KOPT-K1 (cell line): ENCODE data around the gene DSPP.
"Not testable (repeated sequence)": the region's sequence is repeated elsewhere in the genome, so short reads cannot be mapped to it uniquely, and the experiment has no call there.

Source experiments
- H3K27ac ChIP-seq: fragments of 200-600 bp; sonication (generic); 2 replicates; pipeline ENCODE4 v1.5.1; 2016; ENCODE audit warnings: antibody characterized with exemption, mild to moderate bottlenecking, low read depth, low read length; ENCODE audit not compliant: poor library complexity, severe bottlenecking
- H3K36me3 ChIP-seq: fragments of 200-600 bp; sonication (generic); 2 replicates; pipeline ENCODE4 v1.5.1; 2017; ENCODE audit warnings: antibody characterized with exemption, mild to moderate bottlenecking, low read length, moderate library complexity; ENCODE audit not compliant: insufficient read depth
- H3K9me3 ChIP-seq: fragments of 200-600 bp; sonication (generic); 2 replicates; pipeline ENCODE4 v1.5.1; 2017; ENCODE audit warnings: antibody characterized with exemption, low read length, mild to moderate bottlenecking; ENCODE audit not compliant: insufficient read depth, poor library complexity, severe bottlenecking

Gene DSPP

DNA sequence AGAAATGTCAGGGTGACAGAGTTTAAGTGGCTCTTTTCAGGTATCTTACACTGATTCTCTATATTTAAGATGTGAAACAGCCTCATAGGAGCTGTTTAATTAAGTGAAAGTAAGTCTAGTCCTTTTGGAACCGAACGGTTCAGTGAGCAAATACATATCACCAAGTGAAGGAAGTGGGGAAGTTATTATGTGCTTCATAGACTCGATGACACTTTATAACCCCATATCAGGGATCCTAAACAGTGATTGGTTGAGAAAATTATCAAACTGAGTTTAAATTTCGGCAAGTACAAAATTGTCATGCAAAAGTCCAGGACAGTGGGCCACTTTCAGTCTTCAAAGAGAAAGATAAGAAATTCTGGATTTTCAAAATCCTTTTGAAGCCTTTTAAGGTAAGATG lies at the start of gene DSPP:
Gene DSPP, plus strand, starts transcription at position 301 of the 400 bp plus-strand sequence. CDS start 2,380 bp downstream, outside the sequence.
- Histone ChIP-seq H3K36me3 (no peaks in the 10 kb centered on the region), H3K27ac (no peak within 1 kb of the TSS), H3K9me3 (no peaks in the 10 kb centered on the region)

DNA sequence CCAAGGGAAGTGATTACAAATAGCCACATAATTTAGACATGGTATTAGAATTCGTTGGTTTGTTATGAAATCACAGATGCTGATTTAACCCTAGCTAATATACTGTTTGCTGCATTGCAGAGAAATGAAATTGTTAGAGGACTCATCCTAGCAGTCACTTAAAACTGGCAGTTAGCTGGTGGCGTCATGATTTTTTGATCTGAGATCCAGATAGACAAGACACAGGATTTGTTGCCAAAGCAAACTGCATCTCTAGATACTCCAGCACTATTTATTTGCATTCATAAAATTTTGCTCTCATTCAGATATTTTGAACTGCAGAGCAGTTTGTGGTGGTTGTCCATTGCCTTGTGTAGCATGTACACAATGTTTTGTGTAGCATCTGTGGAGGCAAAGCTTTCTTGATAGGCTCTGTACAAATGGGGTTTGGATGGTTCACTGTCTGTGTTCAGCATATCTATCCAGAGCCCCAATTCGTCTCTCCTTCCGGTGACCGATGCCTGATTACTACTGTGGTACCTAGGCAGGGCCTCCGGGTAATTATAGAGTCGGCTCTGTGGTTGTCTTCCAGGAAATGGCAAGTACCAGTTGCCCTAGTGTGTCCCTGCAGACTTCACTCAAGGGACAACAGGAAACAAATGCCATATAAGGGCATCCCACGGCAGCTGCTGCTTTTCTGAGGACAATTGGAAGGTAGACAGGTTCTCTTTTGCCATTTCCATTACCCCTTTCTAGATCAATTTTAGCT lies 49.1 kb upstream of the DSPP start:
- Histone ChIP-seq H3K36me3 (no peaks in the 10 kb centered on the region), H3K9me3 (no peaks in the 10 kb centered on the region), H3K27ac (peak overlapping the region; percentile 49)

DNA sequence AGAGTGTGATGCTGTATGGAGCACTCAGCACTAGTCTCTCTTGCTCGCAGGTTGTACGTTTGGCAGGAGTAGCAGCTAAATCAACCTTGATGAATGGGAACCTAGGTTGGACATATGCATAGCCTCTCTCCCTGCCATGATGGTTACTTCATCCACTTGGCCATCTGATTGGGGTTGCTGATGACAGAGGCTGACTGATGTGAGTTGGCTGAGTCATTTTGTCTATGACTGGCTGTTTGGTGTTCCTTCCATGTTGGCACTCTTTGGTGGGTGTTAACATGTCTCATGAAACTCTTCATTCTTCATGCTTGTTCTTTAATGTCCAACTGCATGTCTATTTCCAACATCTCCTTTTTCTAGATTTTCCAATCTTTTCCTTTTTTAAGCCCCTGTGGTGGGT lies 47.5 kb upstream of the DSPP start:
- Histone ChIP-seq H3K36me3 (no peaks in the 10 kb centered on the region), H3K9me3 (no peaks in the 10 kb centered on the region), H3K27ac (no peak overlapping the region)

DNA sequence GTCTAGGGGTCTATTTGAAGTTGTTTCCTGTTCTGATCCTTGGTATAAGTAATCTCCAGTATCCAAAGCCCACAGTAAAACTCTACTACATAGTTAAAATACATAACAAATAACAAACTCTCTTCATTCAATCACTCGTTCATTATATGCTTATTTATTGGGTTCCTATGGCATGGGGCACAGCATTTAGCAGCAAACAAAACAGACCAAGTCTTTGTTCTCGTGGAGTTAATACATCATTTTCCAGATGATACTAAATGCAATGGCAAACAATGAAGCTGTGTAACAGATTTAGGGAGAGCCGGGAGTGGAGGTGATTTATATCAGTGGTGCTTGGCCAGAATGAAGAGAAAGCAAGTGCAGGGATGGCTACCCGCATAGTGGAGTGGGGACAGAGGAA lies 42.6 kb upstream of the DSPP start:
- H3K9me3 ChIP-seq: no peaks in the 10 kb centered on the region
- no peak overlapping the region for H3K27ac ChIP-seq
- H3K36me3 ChIP-seq: no peaks in the 10 kb centered on the region

DNA sequence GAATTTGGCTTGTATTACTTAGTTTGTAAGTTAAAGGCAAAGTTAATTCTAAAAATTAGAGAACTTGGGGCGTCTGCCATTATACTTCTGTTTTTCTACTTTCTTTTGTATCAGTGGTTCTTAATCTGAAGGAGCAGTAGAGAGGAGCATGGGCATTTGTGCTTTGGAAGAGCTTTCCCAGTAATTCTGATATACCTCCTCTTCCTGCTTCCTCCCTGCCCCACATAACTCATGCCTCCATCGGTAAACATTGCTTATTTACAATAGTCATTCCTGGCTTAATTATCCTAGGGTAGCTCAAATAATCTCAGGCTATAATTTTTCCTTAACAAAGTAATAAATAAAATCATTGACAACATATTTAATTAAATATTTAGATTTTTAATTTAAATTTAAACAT lies 42.1 kb upstream of the DSPP start:
- no peak overlapping the region for H3K27ac ChIP-seq
- H3K9me3 ChIP-seq: no peaks in the 10 kb centered on the region
- no peaks in the 10 kb centered on the region for H3K36me3 ChIP-seq

DNA sequence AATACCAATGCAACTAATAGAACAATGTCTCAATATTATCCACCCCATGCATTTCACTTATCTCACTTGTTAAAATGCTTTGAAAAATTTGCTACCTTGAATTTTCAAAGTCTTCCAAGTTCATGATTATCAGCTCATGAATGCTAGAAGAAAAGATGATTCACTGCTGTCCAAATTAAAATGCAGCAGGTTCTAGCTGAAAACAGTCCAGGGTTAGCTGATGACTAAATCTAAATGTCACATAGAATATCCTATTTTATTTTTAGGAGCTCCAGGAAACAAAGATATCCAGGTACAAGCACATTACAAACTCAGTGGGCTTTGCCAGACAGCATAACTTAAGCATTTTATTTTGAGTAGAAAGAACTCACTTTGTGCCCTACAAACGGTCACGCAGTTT lies 41.1 kb upstream of the DSPP start:
- H3K27ac ChIP-seq: no peak overlapping the region
- no peaks in the 10 kb centered on the region for H3K36me3 ChIP-seq
- no peaks in the 10 kb centered on the region for H3K9me3 ChIP-seq

DNA sequence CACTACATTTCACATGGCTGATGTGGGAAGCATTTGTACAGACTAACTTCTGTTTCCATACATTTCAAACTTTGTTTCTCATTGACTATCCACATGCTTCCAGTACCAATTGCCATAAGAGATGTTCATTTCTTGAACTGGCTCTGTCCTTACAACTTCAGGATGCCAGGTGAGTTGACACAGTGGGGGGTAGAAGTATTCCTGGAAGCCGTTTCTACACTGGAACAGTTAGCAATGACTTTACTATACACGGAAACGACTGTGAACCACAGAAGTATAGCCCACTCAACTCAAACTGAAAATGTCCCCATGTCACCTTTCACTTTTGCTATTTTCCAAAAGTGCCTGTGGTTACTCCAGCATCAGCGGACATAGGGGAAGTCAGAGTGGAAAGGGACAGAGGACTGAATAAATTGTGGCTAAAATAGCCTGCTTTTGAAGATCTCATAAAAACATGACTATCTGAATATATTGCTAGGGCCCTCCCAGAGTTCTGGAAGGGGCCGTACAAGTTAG lies 38.0 kb upstream of the DSPP start:
- no peaks in the 10 kb centered on the region for H3K9me3 ChIP-seq
- H3K36me3 ChIP-seq: no peaks in the 10 kb centered on the region
- no peak overlapping the region for H3K27ac ChIP-seq

DNA sequence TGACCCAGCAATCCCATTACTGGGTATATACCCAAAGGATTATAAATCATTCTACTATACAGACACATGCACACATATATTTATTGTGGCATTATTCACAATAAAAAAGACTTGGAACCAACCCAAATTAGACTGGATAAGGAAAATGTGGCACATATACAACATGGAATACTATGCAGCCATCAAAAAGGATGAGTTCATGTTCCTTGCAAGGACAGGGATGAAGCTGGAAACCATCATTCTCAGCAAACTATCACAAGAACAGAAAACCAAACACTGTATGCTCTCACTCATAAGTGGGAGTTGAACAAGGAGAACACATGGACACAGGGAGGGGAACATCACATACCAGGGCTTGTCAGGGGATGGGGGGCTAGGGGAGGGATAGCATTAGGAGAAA lies 34.0 kb upstream of the DSPP start:
- not testable (repeated sequence) for H3K36me3 ChIP-seq, H3K9me3 ChIP-seq, H3K27ac ChIP-seq

DNA sequence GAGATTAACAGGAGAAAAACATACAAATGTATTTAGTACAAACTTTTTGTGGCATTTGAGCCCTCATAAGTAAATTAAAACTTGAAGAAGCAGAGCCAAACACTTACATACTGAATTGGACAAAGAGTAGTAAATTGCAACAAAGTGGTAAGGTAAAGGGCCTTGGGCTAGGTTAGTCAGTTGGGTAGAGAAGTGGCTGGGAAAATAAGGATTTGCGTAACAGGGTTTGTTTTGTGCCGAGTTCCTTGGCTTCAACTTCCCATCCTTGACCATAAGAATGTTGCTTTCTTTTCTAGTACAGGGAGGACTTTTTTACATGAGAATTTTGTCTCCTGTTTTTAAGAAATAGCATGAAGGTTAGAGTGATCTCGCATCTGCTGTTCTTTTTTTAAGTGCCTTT lies 33.3 kb upstream of the DSPP start:
- H3K36me3 ChIP-seq: no peaks in the 10 kb centered on the region
- H3K27ac ChIP-seq: no peak overlapping the region
- no peaks in the 10 kb centered on the region for H3K9me3 ChIP-seq

DNA sequence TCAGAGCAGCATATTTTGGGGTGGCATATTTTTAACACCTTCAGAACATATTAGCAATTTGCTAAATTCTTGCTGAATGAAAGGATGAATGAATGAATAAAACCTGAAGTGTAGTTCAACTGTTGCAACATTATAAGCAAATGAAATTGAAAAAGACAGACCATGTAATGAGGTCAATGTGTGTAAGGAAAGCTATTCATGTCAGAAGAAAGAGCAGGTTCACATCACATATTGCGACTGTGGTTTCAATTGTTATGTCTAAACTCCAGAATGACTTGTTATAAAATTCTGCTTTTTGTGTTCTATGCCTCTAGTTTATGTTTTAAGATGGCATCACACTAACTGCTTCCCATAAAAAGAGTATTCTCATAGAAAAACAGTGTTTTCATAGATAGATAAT lies 32.9 kb upstream of the DSPP start:
- Histone ChIP-seq H3K27ac (no peak overlapping the region), H3K36me3 (no peaks in the 10 kb centered on the region), H3K9me3 (no peaks in the 10 kb centered on the region)

DNA sequence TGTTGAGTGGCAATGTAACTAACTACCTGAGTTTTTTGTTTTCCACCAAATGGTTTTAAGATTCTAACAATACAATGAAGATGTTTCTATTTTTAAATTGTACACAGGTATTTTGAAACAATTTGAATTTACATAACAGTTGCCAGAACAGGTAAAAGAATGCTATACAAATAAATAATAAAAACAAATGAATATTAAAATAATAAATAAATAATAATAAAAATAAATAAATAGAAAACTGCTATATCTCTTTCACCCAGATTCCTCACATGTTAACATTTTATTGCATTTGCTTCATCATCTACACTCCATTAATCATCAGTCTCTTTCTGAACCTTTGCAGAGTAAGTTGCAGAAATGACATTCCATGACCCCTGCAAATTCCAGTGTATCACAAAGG lies 32.3 kb upstream of the DSPP start:
- Histone ChIP-seq H3K27ac (no peak overlapping the region), H3K9me3 (no peaks in the 10 kb centered on the region), H3K36me3 (no peaks in the 10 kb centered on the region)

DNA sequence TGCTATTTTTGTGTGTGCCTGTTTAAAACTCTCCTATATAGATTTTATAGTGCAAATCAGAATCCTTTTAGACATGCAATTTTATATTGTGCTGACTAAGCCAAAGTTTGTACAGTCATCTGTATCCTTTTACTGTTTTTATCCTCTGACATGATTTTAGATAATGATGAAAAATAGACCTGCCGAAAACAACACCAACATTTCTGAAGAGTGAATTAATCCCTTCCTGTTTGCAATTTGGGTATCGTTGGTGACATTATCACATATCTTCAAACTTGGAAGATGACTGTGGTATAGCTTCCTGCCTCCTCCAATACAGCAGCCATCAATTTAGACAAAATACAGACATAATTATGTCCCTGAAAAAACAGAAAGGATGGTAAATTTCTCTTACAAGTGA lies 28.9 kb upstream of the DSPP start:
- no peak overlapping the region for H3K27ac ChIP-seq

DNA sequence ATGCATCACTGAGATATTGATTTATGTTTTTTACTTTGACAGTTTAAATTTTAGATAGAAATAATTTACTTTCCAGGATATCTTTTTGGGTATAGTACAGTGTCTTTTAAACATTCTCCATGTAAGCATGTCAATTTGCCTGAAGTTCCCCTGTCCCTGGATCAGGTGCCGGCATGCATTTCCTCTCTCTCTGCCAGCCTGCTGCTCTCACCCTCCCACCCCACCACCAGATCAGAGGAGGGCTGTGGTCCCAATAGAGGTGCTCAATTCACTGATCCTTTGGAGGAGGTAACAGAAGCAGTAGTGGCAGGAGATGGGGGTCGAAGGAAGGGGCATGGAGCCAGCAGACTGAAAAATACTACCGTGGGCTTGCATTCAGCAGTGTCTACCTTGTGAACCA lies 28.3 kb upstream of the DSPP start:
- H3K27ac ChIP-seq: no peak overlapping the region
- no peaks in the 10 kb centered on the region for H3K9me3 ChIP-seq

More for the DNA sequence above, 28.9 kb upstream of the DSPP start:
- no peaks in the 10 kb centered on the region for H3K36me3 ChIP-seq
- H3K9me3 ChIP-seq: no peaks in the 10 kb centered on the region

DNA sequence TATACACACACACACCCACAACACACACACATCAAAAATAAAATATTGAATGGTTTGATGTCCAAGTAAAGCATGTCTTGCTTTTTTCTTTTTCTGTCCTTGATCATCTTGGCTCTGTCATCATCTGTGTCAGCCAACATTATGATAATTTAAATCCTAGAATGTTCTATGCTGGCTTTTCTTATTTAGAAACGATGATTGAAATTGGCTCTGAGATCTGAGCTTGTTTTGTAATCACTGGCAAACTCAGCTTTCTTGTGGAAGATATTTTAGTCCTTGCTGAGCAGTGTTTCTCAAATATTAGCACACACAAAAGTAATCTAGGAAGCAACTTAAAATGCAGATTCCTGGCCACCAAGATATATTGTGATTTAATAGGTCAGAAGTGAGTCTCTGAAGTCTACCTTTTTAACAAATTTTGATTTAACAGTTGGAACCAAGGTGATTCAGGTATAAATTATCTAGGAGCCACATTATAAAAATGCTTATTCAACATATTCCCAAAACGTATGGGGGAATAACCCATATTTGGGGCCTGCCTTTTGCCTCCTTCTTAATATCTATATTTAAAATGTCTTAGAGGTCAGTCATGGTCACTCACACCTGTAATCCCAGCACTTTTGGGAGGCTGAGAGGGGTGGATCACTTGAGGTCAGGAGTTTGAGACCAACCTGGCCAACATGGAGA lies 24.0 kb upstream of the DSPP start:
- no peak overlapping the region for H3K27ac ChIP-seq
- H3K36me3 ChIP-seq: no peaks in the 10 kb centered on the region
- H3K9me3 ChIP-seq: no peaks in the 10 kb centered on the region

More for the DNA sequence above, 28.3 kb upstream of the DSPP start:
- no peaks in the 10 kb centered on the region for H3K36me3 ChIP-seq

DNA sequence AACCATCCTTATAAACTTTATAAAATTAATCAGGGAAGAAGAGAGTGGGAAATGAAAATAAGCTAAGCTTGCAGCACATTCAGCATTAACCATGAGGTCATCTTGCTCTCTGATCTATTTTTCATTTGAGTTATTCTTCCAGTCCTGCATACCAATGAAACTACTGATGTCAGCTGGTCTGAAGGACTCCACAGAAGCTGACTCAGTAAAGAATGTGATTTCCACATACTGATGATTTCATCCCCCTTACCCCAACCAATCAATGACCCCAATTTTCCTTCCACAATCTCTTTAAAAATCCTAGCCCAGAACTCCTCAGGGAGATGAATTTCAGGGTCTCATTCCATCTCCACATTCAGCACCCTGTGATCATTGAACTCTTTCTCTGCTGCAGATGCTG lies 18.8 kb upstream of the DSPP start:
- Histone ChIP-seq H3K36me3 (no peaks in the 10 kb centered on the region), H3K9me3 (no peaks in the 10 kb centered on the region), H3K27ac (no peak overlapping the region)

DNA sequence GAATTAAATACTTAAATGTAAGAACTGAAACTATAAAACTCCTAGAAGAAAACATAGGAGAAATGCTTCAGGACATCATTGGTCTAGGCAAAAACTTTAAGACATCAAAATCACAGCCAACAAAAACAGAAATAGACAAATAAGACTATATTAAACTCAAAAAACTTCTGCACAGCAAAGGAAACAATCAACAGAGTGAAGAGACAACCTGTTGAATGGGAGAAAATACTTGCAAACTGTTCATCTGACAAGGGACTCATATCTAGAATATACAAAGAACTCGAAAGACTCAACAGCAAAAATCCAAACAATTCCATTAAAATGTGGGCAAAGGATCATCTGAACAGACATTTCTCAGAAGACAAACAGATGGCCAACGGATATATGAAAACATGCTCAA lies 16.2 kb upstream of the DSPP start:
- Histone ChIP-seq H3K36me3 (no peaks in the 10 kb centered on the region), H3K27ac (no peak overlapping the region), H3K9me3 (no peaks in the 10 kb centered on the region)
